ENCODE results near the gene EFHC1.
"Not testable (repeated sequence)": the region's sequence is repeated elsewhere in the genome, so short reads cannot be mapped to it uniquely, and the experiment has no call there.

The EFHC1 gene

GRCh38 chr6:52400313-52401041, 19.7 kb upstream of the EFHC1 start:
- no peak for DNase-seq

DNA sequence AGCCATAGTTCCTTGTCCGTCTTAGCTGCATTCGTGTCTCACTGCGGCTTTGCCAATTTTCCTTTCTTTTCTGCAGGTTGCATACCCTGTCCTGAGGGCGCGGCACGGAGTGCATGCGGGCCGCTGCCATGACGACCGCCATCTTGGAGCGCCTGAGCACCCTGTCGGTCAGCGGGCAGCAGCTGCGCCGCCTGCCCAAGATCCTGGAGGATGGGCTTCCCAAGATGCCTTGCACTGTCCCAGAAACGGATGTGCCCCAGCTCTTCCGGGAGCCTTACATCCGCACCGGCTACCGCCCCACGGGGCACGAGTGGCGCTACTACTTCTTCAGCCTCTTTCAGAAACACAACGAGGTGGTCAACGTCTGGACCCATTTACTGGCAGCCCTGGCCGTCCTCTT, 17.1 kb upstream of the EFHC1 start:
- DNase-seq = no peak

GRCh38 chr6:52403627-52404026, 16.5 kb upstream of the EFHC1 start:
- no peak for DNase-seq

DNA sequence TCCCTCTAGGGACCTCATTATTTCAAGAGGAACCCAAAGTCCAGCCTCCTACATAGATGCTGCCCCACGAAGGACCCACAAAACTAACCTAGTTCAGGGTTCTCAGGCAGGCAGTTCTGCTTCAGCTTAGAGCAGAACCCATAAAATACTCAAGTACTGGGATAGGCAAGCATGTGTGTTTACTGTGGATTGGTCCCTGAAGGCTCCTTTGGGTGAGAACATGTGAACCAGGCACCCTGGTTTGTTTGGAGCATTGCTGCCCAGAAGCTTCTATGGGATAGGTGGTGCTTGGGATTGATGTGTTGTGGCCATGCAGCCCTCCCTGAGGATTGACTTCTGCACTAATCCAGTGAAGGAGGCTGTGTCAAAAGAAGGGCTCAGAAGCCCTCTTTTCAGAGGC, 14.9 kb upstream of the EFHC1 start:
- DNase-seq = no peak

- DNase-seq = no peak
Measured at GRCh38 chr6:52407467-52407866, 12.7 kb upstream of the EFHC1 start.

- no peak for DNase-seq
Measured at GRCh38 chr6:52409499-52409898, 10.6 kb upstream of the EFHC1 start.

DNA sequence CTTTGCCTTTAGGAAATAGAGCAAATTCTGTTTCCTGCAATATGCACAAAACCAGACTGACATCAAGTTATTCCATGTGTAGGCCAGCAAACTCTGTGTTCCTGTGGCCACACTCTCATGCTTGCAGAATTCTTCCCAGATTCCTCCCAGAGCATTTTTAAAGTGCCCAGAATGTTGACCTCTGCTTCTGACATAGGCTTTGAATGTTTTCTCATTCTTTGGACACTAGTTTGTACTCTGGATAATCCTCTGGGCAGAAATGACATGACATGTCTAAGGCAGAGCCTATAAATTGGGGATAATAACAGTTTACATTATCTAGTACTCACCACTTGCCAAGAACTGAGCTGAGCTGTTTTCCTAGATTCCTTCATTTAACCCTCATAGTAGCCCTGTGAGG, 9.2 kb upstream of the EFHC1 start:
- no peak for DNase-seq

DNA sequence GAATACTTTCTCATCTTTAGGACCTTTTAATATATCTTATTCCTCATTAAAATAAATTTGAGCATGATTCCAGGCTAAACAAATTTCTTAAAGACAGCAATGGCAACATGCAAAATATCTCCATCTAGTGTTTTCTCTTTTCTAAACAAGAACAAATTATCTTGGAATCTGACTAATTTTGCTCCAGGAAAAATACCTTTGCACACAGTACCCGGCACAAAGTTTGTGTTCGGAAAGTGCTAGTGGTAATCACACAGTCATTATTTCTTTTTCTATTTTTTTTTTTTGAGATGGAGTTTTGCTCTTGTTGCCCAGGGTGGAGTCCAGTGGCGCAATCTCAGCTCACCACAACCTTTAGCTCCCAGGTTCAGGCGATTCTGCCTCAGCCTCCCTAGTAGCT, 8.2 kb upstream of the EFHC1 start:
- no peak for DNase-seq

DNA sequence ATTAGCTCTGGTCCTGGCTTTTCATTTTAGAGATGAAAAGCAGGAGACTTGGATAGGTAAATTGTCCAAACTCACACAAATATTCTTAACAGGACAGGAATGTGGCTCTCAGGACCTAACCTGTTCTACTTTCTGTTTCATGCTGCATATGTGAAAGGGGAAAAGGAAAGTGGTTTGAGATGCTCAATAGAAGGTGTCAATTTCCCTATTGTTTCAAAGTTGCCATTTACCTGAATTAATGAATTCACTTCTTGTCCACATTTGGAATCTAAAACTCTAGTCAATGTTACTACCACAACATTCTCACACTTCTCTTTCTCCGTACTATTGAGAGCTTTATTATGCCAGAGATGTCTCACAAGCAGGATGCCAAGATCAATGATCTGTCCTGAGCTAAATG, 4.8 kb upstream of the EFHC1 start:
- DNase-seq = no peak

DNA sequence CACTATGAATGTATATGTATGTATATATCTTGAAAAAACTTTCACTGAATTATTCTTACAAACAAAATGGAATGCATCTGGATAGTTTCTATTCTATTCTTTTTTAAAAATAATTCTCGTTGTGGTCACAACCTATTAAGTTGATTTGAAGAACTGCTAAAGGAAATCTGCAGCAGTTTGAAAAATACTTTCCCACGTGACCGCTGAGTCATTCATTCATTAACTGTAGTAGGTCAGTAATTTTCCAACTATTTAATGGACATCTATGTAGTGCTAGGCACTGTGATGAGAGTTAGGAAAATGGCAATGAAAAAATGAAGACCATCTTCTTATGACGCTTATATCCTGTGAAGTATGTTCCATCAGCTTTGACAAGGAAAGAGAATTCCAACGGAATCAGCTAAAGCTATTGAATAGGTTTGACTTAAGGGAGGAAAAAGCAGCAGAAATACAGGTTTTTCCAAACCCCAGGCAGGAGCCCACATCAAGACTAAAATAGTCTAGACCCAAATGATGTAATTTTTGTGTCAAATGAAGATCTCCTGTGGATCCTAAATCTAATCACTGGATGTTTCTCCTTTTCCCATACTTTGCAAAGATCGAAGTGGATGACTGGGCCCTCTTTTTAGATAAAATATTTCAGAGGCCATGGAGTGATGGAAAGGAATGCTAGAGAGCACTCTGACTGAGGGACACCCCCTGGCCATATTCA, 4.1 kb upstream of the EFHC1 start:
- DNase-seq = no peak

DNA sequence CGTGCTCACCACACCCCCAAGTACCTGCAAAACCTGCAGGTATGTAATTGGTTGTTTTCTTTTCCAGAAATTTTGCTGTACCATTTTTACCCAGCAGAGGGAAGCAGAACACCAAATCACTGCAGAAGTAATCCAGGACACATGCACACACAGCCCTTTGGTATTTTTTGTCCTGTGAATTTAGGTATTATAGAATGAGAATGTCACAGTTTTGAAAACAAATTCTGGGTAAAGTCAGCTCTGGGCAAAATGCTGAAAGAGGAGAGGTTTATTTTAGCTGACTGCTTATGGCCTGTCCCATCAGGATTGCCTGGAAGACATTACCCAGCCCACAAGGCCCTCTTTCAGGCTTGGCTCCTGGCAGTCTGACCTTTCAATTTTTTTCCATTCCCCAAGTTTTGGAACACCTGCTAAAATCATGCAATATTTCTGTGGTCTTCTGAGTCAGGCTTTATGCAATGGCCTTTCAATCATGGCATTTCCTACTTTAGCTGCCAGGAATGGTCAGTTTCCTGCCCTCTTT, 3.5 kb upstream of the EFHC1 start:
- no peak for DNase-seq

DNA sequence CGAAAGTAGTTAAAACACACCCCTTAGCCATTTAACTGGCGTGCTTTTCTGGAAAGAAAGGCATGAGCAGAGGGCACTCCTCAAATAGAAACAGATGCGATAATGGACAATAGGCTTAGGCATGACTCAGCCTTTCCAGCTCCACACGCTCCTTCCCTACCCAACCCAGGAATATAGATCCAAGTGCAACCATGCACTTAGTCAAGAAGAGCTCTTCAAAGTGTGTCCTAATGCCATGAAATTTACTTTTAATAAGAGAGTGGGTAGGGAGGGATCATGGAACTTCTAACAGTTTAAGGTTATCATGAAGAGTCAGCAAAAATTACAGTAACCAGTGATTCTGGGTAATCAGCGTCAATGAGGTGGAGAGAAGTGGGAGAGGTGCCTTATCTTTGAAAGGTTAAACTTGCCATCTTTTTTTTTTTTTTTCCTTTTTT, 2.4 kb upstream of the EFHC1 start:
- no peak for DNase-seq

DNA sequence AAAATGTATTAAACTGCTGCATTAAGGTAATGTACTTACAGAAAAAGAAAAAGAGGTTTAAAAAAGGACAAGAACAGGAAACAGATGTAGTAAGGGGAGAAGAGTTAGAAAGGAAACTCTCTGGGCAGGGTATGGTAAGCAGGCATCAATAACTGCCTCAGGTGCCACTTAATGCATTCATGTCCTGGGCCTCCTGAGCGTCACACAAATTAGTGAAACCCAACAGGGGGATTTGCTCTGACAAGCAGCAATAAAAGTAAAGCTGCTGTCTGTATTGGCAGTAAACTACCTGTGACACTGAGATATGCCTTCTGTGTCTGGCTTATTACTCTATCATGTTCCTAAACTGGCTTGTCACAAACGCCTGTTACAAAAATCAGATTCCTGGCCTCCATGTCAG, 1.5 kb upstream of the EFHC1 start:
- no peak for DNase-seq

DNA sequence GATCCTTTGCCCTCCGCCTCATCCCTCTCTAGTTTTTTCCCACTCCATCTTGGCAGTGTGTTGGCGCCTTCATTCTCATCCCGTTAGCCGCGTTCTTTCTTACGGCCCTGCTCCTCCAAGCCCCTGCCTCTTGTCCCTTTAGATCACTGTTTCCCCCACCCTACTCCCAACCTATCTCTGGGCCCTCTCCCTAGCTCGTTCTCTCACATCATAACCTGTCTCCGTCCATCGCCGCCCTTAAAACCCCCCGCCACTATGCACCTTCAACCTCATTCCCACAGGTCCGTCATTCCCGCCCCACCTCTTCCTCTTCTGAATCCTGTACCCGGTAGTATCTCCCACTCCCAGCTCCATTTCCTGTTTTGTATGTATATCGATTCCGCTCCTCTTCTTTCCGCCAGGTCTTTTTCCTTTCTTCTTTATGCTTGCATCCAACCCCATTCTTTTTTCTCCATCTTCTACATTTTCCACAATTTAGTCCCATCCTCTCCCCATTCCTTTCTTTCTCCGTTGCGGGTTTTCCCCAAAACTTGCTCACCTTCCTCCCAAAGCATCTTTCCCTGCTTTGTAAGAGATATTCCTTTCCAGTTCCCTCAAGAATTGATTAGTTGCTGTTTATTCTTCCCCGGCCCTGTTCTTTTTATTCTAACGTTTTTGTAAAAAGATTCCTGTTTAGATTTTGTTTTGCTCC, 671 bp downstream of the EFHC1 start:
- no peak for DNase-seq

- no peak for DNase-seq
Measured at GRCh38 chr6:52422156-52422555, 2.0 kb downstream of the EFHC1 start.

- no peak for DNase-seq
Measured at GRCh38 chr6:52423448-52423847, 3.3 kb downstream of the EFHC1 start.

GRCh38 chr6:52423971-52424381, 3.8 kb downstream of the EFHC1 start:
- DNase-seq = no peak

DNA sequence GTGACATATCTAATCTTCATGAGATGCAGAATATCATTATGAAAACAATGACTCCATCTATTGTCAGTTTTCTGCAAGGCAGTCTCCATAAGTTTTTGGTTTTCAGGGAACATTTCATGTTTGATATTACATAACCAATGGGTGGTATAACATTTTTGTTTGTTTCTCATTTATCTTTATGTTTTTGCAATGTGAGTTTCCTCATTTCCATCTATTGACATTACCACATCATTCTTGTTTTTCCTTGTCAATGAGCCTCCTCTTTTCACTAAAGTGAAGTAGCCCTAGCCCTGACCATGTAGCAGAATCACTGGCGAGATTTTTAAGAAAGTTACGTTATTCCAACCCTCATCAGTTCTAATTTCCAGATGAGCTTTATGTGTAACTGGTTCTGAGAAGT, 4.4 kb downstream of the EFHC1 start:
- no peak for DNase-seq

- no peak for DNase-seq
Measured at GRCh38 chr6:52426667-52427066, 6.5 kb downstream of the EFHC1 start.

GRCh38 chr6:52433294-52433693, 13.2 kb downstream of the EFHC1 start:
- DNase-seq = not testable (repeated sequence)

GRCh38 chr6:52435345-52435744, 15.2 kb downstream of the EFHC1 start:
- DNase-seq = no peak

GRCh38 chr6:52438926-52439325, 18.8 kb downstream of the EFHC1 start:
- DNase-seq = no peak

- DNase-seq = no peak
Measured at GRCh38 chr6:52454556-52454955, 34.4 kb downstream of the EFHC1 start.

DNA sequence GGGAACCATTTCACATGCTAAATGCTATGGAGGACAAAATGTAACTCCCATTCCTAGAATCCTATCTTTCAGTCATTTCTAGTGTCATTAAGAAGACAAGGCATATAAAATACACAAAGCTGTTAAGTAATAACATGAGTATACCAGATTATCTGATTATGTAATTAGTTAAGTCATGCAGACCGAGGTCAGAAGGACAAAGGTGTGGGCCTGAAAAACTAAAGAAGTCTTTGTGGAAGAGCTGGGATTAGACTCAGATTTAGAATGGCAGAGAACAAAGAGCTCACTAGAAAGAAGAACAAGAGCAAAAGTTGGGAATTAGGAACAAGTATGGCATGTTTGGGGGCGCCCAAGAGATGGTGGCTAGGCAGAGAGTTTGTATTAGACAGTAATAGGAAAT, 37.0 kb downstream of the EFHC1 start:
- DNase-seq = no peak

Data from effector CD4-positive, alpha-beta T cell (primary cell).